ENCODE measurements around the gene ELMO3.

Gene ELMO3

GRCh38 chr16:67226295-67226803, 27.4 kb downstream of the ELMO3 start (continued):
- TF ChIP-seq ZNF639 (tag by site-specific recombination; IDR thresholded peaks at IDR 0.05) (no peak), ZNF16 (tag by site-specific recombination; IDR thresholded peaks at IDR 0.05; ENCODE audit: low read depth) (no peak), ZBTB17 (tag by site-specific recombination; IDR thresholded peaks at IDR 0.05) (no peak), ZNF19 (tag by site-specific recombination; IDR thresholded peaks at IDR 0.05; ENCODE audit: low read depth) (no peak), ZNF654 (tag by site-specific recombination; IDR thresholded peaks at IDR 0.05; ENCODE audit: low read depth) (no peak), ZNF645 (tag by site-specific recombination; IDR thresholded peaks at IDR 0.05) (no peak), ZNF223 (tag by site-specific recombination; IDR thresholded peaks at IDR 0.05) (no peak), ZBTB20 (tag by site-specific recombination; IDR thresholded peaks at IDR 0.05) (0 out of 2 replicates have a peak, but pooled peaks have one; percentile 28), ZSCAN4 (tag by site-specific recombination; IDR thresholded peaks at IDR 0.05) (no peak), ZNF114 (tag by site-specific recombination; IDR thresholded peaks at IDR 0.05) (no peak), ZNF596 (tag by site-specific recombination; IDR thresholded peaks at IDR 0.05) (no peak), BCL6B (tag by site-specific recombination; IDR thresholded peaks at IDR 0.05) (no peak), ZNF621 (tag by site-specific recombination; IDR thresholded peaks at IDR 0.05) (no peak), SP2 (tag by site-specific recombination; IDR thresholded peaks at IDR 0.05) (no peak), ZNF350 (tag by site-specific recombination; IDR thresholded peaks at IDR 0.05) (no peak), YY1 (tag by site-specific recombination; IDR thresholded peaks at IDR 0.05) (no peak; the same call in 1 of the 2 replicates), ZNF404 (tag by site-specific recombination; IDR thresholded peaks at IDR 0.05) (no peak), GLIS1 (tag by site-specific recombination; IDR thresholded peaks at IDR 0.05) (no peak), GFI1B (tag by site-specific recombination; IDR thresholded peaks at IDR 0.05) (no peak), ZNF600 (tag by site-specific recombination; IDR thresholded peaks at IDR 0.05) (0 out of 2 replicates have a peak, but pooled peaks have one; percentile 28), ZNF791 (tag by site-specific recombination; IDR thresholded peaks at IDR 0.05) (no peak), ZNF433 (tag by site-specific recombination; IDR thresholded peaks at IDR 0.05; ENCODE audit: low read depth) (no peak), ZSCAN16 (tag by site-specific recombination; IDR thresholded peaks at IDR 0.05) (no peak), ZBTB1 (tag by site-specific recombination; IDR thresholded peaks at IDR 0.05) (no peak)
